ENCODE results near the gene C3orf18.

C3orf18 gene

DNA sequence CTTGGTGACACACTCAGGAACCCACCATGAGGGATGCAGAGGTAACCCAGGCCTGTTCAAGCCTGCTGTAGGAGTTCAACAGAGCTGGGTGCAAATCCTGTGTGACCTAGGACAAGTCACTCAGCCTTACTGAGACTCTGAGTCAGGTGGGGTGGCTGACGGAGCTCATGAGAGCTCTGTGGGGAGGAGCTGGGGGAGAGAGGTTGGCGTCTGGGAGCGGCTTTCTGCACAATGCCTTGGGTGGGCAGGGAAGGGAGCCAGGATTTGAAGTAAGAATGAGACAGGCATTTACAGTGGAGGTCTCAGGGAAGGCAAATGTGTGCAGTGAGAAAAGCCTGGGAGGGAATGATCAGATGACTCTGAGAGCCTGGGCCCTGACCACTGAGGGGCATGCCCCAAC, 18.3 kb downstream of the C3orf18 start:
- DNase-seq = no peak

GRCh38 chr3:50545781-50546180, 21.8 kb downstream of the C3orf18 start:
- no peak for DNase-seq

- peak; percentile 11 for DNase-seq
These were observed 25.1 kb downstream of the C3orf18 start for GRCh38 chr3:50542177-50543034.

- no peak for DNase-seq
These were observed 27.9 kb downstream of the C3orf18 start for GRCh38 chr3:50539356-50540286.

GRCh38 chr3:50537421-50538129, 30.0 kb downstream of the C3orf18 start:
- no peak for DNase-seq

DNA sequence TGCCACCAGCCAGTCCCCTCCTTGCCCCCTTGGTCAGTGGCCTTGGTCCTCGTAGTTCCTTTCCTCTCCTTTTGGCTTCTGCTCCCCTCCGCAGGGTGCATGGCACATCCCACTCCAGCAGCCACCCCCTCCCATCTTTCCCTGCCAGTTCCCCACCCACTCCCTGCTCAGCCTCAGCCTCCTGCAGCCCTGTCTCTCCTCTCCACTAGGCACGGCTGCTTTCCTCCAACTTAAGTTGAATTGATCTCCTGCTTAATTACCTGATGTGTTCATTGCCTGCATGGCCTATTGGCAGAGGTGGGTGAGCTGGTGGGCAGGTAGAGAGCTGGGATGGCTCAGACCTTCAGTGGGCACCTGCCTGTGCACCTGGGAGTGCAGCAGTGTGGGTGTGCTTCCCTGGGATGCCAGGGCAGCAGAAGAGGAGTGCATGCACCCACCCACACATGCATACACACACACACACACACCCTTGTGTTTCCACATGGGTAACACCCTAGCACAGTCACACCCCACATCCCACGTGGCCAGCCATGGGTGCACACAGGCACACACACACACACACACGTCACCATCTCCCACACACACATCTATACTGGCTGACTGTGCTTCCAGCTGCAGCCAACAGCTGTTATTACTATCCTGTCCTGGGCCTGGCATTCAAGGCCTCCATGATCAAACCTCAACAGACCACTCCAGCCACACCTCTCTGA, 30.9 kb downstream of the C3orf18 start:
- no peak for DNase-seq

GRCh38 chr3:50534681-50535330, 32.7 kb downstream of the C3orf18 start:
- no peak for DNase-seq

GRCh38 chr3:50533807-50534461, 33.6 kb downstream of the C3orf18 start:
- no peak for DNase-seq

- no peak for DNase-seq
These were observed 34.2 kb downstream of the C3orf18 start for GRCh38 chr3:50533316-50533715.

- no peak for DNase-seq
These were observed 35.4 kb downstream of the C3orf18 start for GRCh38 chr3:50532062-50532705.

GRCh38 chr3:50531201-50531600, 36.3 kb downstream of the C3orf18 start:
- DNase-seq = no peak

GRCh38 chr3:50530001-50530970, 37.3 kb downstream of the C3orf18 start:
- no peak for DNase-seq

- DNase-seq = no peak
These were observed 41.6 kb downstream of the C3orf18 start for GRCh38 chr3:50525987-50526386.

DNA sequence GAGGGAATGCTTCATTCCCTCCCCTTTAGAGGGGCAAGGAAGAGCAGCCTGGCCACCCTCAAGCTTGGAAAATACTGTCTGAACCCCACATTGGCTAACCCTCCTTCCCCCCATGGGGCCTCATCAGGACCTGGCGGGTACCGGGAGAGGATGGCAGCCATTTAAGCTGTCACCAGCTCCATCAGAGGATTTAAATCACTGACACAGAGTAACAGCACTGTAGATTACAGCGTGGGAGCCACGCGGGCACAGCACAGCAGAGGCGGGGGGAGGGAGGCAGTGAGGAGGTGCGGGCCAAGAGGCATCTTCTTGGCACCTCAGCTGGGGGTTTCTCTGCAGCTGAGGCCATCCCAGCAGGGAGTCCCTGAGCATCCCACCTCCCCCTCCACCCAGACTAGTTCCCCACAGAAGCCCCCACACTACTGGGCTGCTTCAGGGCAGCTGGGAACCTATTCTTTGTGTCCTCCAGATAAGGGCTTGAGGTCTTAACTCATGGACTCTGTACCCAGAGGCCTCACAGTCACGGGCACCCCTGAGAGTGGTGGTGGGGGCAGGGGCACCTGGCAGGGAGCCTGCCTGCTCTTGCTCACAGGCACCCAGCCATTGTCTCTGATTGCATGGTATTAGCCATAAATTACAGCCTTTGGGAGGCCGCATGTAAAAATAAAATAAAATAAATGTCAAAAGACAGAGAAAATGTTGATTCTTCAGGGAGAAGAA, 42.2 kb downstream of the C3orf18 start:
- DNase-seq = no peak

- DNase-seq = no peak
These were observed 42.8 kb downstream of the C3orf18 start for GRCh38 chr3:50524746-50525145.

DNA sequence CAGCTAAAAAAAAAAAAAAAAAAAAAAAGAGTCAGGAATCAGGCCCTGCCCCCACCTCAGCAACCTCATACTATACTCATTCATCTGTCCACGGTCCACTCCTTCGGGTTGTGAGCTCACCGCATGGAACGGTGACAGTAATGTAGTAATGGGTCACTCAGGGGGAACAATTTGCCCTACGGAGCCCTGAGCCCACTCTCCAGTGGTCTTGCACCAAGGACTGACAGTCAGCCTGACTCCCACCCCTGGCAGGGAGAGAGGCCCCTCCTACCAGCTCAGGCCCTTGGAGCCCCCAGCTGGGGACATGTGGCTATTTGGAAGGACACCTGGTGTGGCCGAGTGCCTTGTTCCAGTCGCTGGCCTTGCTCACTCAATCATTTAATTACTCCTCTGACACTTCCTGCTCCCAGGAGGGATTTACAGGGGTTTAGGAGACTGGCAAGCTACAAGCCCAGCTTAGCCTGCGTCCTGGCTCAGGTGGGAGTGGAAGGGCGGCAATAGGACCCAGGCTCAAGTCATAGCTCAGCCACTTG, 44.2 kb downstream of the C3orf18 start:
- DNase-seq = no peak

- DNase-seq = no peak
These were observed 46.0 kb downstream of the C3orf18 start for GRCh38 chr3:50521572-50521971.

GRCh38 chr3:50520849-50521248, 46.7 kb downstream of the C3orf18 start:
- DNase-seq = no peak
